Peyer's patch (tissue), 4 donors: Measurements from ENCODE around the gene FBXW5. TPM values are rescaled to one million over a fixed set of nuclear protein-coding genes. Genes with fewer than 3 reads are reported as not detected.

Source experiments
- DNase-seq, 3 donors: peaks; one replicate each; pipeline ENCODE4 v3.0.0-alpha.2; 2017 to 2019
- H3K27ac ChIP-seq, 4 donors: fragments of 200-600 bp; sonication (generic); one replicate each; pipeline ENCODE4 v1.5.1; 2016 to 2019
- H3K27me3 ChIP-seq, 2 donors: fragments of 200-600 bp; sonication (generic); one replicate each; pipeline ENCODE4 v1.5.1; 2019
- H3K36me3 ChIP-seq, 3 donors: fragments of 200-600 bp; sonication (generic); one replicate each; pipeline ENCODE4 v1.5.1; 2016 to 2019
- H3K4me1 ChIP-seq, 4 donors: fragments of 200-600 bp; sonication (generic); one replicate each; pipeline ENCODE4 v1.5.1; 2016 to 2019
- H3K4me3 ChIP-seq, 4 donors: fragments of 200-600 bp; sonication (generic); 1 replicate in 3 of 4; 2 replicates in 1 of 4; pipeline ENCODE4 v1.5.1; 2016 to 2019; ENCODE audit warnings: mild to moderate bottlenecking in 1 of 4
- H3K9me3 ChIP-seq, 4 donors: fragments of 200-600 bp; sonication (generic); one replicate each; pipeline ENCODE4 v1.5.1; 2016 to 2019; ENCODE audit warnings: mild to moderate bottlenecking in 1 of 4
- CTCF ChIP-seq, 6 experiments: fragments of 450-650 bp in 4 of 6; fragments of 200-600 bp in 2 of 6; sonication (generic) in 1 of 6; IDR thresholded peaks; one replicate each; pipeline ENCODE4 v1.5.1; 2017 to 2019; ENCODE audit warnings: antibody characterized with exemption in 6 of 6, mild to moderate bottlenecking in 3 of 6, moderate library complexity in 1 of 6
- POLR2A ChIP-seq, 2 donors: fragments of 450-650 bp; IDR thresholded peaks; one replicate each; pipeline ENCODE4 v1.5.1; 2017; ENCODE audit warnings: antibody characterized with exemption in 2 of 2, mild to moderate bottlenecking in 2 of 2, moderate library complexity in 2 of 2
- total RNA-seq, 4 donors: library from RNA; depleted of rRNA; stranded (reverse); fragments of >200 nt; gene quantifications; one replicate each; pipeline ENCODE4 v1.1.0, GENCODE V29; 2016

FBXW5 gene
- total RNA-seq, 4 donors from 2014 or later, result 247 to 470 (median 336) TPM

DNA sequence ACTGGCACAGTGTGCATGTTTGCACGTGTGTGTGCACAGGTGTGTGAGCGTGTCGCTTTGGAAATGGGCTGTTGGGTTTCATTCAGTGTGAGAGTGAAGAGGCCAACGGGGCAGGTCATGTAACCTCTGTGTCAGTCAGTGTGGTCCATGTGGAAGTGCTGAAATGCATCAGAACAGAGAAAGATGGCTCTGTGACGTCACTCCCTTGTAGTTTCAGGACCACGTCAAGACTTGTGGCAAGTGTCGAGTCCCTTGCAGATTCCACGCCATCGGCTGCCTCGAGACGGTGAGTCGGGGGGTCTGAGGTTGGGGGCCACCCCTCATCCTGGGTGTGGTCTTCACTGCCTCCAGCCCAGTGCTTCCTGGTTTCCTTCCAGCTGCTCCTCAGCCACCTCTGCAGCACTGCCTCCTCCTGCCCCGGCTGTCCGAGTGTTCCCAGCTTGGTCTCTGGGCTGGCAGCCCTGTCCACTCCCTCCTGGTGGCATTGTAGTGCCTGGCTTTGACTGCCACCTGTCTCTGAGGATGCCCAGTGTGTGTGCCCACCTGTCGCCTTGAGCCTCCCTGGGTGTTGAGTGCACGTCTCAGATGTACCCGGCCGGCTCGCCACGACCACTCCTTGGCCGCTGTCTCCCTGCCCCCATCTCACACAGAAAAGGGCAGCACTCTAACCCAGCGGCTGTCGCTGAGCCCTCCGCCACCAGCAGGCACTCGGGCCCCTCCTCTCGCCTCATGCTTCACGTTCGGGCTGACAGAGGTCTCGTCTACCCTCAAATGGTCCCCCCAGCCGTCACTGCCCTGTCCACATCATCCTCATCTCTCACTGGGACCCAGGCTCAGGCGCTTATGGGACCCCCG lies 28.0 kb downstream of the FBXW5 start:
- Histone ChIP-seq H3K9me3 (no peaks in the 10 kb centered on the region), H3K27me3 (no peaks in the 10 kb centered on the region), H3K27ac (no peak overlapping the region), H3K36me3 (peaks cover 0 to 74% (median 0%) of the 10 kb centered on the region in 3 donors), H3K4me3 (no peak overlapping the region), H3K4me1 (no peaks in the 10 kb centered on the region)
- no peak for TF ChIP-seq POLR2A (IDR thresholded peaks at IDR 0.05)
- no peak for TF ChIP-seq CTCF (IDR thresholded peaks at IDR 0.05)
- DNase-seq, result no peak

GRCh38 chr9:136915632-136916329 lies 28.8 kb downstream of the FBXW5 start:
- Histone ChIP-seq H3K27ac (no peak overlapping the region), H3K9me3 (no peaks in the 10 kb centered on the region), H3K36me3 (peaks cover 0 to 68% (median 0%) of the 10 kb centered on the region in 3 donors), H3K4me3 (no peak overlapping the region), H3K27me3 (no peaks in the 10 kb centered on the region), H3K4me1 (no peaks in the 10 kb centered on the region)
- TF ChIP-seq CTCF (IDR thresholded peaks at IDR 0.05) (no peak), POLR2A (IDR thresholded peaks at IDR 0.05) (no peak)
- DNase-seq, result no peak

DNA sequence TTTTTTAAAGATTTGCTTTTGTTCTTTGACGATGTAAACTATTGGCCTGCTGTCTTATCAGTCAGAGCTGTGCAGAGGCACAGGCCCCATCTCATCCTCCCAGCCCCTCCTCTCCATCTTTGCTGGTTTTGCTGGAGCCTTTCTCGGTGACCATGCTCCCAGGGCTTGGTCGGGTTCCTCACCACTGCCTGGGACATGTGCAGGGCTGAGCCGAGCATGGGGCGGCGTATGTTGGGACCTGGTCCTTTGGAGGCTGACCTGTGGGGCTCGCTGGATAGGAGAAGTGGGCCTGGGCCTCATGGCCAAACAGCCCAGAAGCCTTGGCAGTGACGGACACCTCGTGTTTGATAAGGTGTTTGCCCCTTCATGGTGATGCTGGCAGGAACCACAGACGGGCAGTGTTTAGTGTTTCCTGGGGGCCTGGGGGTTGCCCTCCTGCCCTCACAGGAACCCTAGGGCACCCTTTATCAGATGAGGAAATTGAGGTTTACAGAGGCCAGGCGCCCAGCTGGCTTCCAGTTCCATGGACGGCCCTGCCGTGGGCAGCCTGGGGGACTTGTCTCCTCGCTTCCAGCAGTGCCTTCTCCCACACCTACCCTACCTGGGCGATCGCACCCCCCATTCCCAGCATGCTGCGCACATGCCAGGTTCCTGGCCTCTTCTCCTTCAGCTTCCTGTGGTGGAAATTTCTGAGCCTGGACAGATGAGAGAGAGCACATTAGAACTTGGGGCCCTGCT lies 30.7 kb downstream of the FBXW5 start:
- no peak overlapping the region for H3K27ac ChIP-seq

GRCh38 chr9:136910901-136911245 lies 33.7 kb downstream of the FBXW5 start:
- H3K27me3 ChIP-seq, result no peaks in the 10 kb centered on the region
- H3K36me3 ChIP-seq, result peaks cover 0 to 75% (median 4%) of the 10 kb centered on the region in 3 donors
- DNase-seq, result no peak
- no peak overlapping the region for H3K4me3 ChIP-seq
- H3K4me1 ChIP-seq, result no peaks in the 10 kb centered on the region
- TF ChIP-seq POLR2A (IDR thresholded peaks at IDR 0.05) (no peak), CTCF (IDR thresholded peaks at IDR 0.05) (no peak)
- no peaks in the 10 kb centered on the region for H3K9me3 ChIP-seq
- H3K27ac ChIP-seq, result no peak overlapping the region

More for the DNA sequence above, 30.7 kb downstream of the FBXW5 start:
- H3K4me1 ChIP-seq, result no peaks in the 10 kb centered on the region
- H3K9me3 ChIP-seq, result no peaks in the 10 kb centered on the region
- H3K27me3 ChIP-seq, result no peaks in the 10 kb centered on the region
- H3K4me3 ChIP-seq, result no peak overlapping the region
- TF ChIP-seq POLR2A (IDR thresholded peaks at IDR 0.05) (no peak), CTCF (IDR thresholded peaks at IDR 0.05) (no peak)
- DNase-seq, result no peak
- H3K36me3 ChIP-seq, result peaks cover 0 to 73% (median 0%) of the 10 kb centered on the region in 3 donors

DNA sequence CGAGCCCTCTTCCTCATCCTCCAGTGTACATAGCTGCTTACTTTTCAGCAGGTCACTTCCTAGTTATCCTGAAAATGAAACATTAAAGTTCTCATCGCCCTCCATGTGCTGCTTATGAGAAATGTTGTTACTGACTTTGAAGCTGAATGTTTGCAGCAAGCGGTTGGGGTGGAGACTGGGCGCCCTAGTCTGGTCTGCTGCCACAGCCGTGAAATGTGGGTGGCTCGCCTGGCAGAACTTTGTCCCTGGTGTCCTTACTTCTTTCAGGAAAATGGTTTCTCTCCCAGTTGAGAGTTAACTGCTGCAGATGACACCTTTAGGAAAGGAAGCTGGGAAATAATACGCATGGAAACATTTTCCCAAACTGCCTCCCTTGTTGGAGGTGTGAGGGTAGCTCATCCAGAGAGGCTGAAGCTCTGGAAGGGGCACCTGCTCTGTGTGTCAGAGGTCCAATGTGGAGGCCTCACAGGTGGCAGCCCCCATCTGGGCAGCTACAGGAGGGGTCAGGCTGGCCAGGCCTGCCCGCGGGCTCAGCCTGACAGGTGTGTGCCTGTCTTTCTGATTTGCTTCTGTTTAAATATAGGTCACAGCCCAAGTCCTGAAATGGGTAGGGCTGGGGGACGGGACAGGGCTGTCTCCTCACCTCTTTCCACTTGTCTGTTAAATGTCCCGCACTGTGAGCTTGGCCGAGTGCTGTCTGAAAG lies 34.2 kb downstream of the FBXW5 start:
- DNase-seq, result no peak
- TF ChIP-seq POLR2A (IDR thresholded peaks at IDR 0.05), result no peak
- no peak for TF ChIP-seq CTCF (IDR thresholded peaks at IDR 0.05)
- no peak overlapping the region for H3K4me3 ChIP-seq
- no peaks in the 10 kb centered on the region for H3K9me3 ChIP-seq
- H3K36me3 ChIP-seq, result peaks cover 0 to 70% (median 4%) of the 10 kb centered on the region in 3 donors
- H3K27ac ChIP-seq, result no peak overlapping the region
- H3K27me3 ChIP-seq, result no peaks in the 10 kb centered on the region
- no peaks in the 10 kb centered on the region for H3K4me1 ChIP-seq
